Mucosa of descending colon (tissue), 3 donors: Measurements from ENCODE around the gene NME9. TPM values are rescaled to one million over a fixed set of nuclear protein-coding genes. Genes with fewer than 3 reads are reported as not detected.

Experiments
- ATAC-seq: fragments of 200-7000 bp; cut with Tn5 transposase; one replicate; pipeline ENCODE4 v1.9.1; 2020; ENCODE audit warnings: mild to moderate bottlenecking, moderate library complexity
- DNase-seq, 3 donors: peaks; one replicate each; pipeline ENCODE4 v3.0.0-alpha.2; 2020
- H3K36me3 ChIP-seq: fragments of 200-600 bp; one replicate; pipeline ENCODE4 v1.8.0; 2021; ENCODE audit warnings: low read depth, mild to moderate bottlenecking
- H3K4me1 ChIP-seq: fragments of 200-600 bp; one replicate; pipeline ENCODE4 v1.8.0; 2021; ENCODE audit warnings: low read depth, mild to moderate bottlenecking
- H3K4me3 ChIP-seq: fragments of 200-600 bp; one replicate; pipeline ENCODE4 v1.8.0; 2021; ENCODE audit warnings: mild to moderate bottlenecking
- H3K9me3 ChIP-seq: fragments of 200-600 bp; one replicate; pipeline ENCODE4 v1.8.0; 2021; ENCODE audit warnings: mild to moderate bottlenecking
- intact Hi-C, 2 donors: fragments of 100-400 bp; cut with DNase I in 1 of 2; cut with micrococcal nuclease in 1 of 2; formaldehyde crosslinking; loops; one replicate each; pipeline versions ENCODE4 v1.11.0 to v1.11.1; 2022; cut with DNase I, micrococcal nuclease
- total RNA-seq, 3 donors: library from RNA; stranded (reverse); fragmentation: NEBNext Ultra II Directional in 2 of 3; extraction: Animal tissue kit (Norgen Biotek cat#: 25700) in 2 of 3; gene quantifications; one replicate each; pipeline versions ENCODE4 v1.2.1 to v1.2.4, GENCODE V29; 2021 to 2023
- TF ChIP-seq, protein P1 (sequence below): fragments of 200-600 bp; IDR thresholded peaks from one replicate; pipeline ENCODE4 v1.8.0; 2022; ENCODE audit warnings: antibody characterized with exemption, mild to moderate bottlenecking
- donor health status: DM: no; HTN: no; CAD: no; lungs with moderate emphysema.
- donor health status: DM: no; HTN: no; CAD: no.
- donor health status: DM: no; HTN: yes; CAD: no.

Gene NME9
- total RNA-seq, 3 donors from 2014 or later = 0.41 TPM; not detected in 2

DNA sequence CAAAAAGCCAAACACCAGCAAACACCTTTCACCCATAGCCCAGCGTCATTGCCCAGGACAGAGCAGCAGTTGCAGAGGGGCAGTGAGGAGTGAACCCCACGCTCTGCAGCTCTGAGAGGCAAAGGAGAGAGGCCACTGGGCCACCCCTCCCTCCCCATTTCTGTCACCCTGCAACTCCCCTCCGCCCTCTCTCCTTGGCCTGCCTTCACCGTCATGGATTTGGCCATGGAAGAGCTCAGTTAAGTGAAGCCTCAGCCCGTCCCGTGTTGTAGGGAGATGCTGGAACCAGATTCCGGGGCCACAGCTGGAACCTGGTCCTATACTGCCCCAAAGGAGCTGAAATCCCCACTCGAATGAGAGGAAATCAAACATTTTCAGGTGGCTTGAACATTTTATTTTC is 40.7 kb upstream of the NME9 start:
- TF ChIP-seq, protein P1, sequence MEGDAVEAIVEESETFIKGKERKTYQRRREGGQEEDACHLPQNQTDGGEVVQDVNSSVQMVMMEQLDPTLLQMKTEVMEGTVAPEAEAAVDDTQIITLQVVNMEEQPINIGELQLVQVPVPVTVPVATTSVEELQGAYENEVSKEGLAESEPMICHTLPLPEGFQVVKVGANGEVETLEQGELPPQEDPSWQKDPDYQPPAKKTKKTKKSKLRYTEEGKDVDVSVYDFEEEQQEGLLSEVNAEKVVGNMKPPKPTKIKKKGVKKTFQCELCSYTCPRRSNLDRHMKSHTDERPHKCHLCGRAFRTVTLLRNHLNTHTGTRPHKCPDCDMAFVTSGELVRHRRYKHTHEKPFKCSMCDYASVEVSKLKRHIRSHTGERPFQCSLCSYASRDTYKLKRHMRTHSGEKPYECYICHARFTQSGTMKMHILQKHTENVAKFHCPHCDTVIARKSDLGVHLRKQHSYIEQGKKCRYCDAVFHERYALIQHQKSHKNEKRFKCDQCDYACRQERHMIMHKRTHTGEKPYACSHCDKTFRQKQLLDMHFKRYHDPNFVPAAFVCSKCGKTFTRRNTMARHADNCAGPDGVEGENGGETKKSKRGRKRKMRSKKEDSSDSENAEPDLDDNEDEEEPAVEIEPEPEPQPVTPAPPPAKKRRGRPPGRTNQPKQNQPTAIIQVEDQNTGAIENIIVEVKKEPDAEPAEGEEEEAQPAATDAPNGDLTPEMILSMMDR = no peak
- intact Hi-C loops = no loop called here
- no peaks in the 10 kb centered on the region for H3K9me3 ChIP-seq
- H3K4me1 ChIP-seq = no peaks in the 10 kb centered on the region
- H3K4me3 ChIP-seq = no peak overlapping the region
- ATAC-seq = no peak
- H3K36me3 ChIP-seq = no peaks in the 10 kb centered on the region
- no peak for DNase-seq

DNA sequence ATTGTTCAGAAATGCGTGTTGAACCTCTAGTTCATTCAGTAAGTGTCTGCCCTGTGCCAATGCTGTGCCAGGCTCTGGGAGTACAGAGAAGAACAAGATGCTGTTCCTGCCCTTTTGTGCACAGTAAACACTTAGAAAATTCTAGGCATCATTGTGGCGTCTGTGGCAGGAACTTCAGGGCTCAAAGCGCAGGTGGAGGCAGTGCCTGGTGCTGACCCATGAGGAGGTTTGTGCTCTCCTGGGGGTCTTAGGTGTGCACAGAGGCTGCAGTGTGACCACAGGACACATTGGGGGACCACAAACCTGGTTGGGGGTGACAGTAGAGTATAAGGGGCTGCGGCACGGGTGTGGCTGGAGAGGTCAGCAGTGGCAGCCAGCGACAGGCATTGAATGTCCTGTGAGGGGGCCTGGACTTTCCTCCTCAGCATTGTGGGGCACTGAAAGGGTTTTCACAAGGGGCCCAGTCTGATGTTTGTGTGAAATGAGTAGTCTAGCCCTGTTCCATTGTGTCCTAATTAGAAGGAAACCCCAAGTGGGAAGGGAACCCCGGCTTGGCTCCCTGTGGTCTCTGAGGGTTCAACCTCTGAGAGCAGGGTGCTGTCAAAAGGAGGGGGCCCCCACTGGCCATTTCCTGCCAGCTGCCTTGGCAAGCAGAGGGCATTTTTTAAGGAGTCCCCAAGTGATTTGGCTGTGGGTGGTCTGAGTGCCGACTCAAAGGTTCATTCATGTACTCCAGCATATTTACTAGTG is 39.7 kb upstream of the NME9 start:
- Histone ChIP-seq H3K4me3 (no peak overlapping the region), H3K36me3 (no peaks in the 10 kb centered on the region), H3K9me3 (no peaks in the 10 kb centered on the region), H3K4me1 (no peaks in the 10 kb centered on the region)
- intact Hi-C loops = no loop called here
- TF ChIP-seq, protein P1 = no peak
- no peak for ATAC-seq
- no peak for DNase-seq

DNA sequence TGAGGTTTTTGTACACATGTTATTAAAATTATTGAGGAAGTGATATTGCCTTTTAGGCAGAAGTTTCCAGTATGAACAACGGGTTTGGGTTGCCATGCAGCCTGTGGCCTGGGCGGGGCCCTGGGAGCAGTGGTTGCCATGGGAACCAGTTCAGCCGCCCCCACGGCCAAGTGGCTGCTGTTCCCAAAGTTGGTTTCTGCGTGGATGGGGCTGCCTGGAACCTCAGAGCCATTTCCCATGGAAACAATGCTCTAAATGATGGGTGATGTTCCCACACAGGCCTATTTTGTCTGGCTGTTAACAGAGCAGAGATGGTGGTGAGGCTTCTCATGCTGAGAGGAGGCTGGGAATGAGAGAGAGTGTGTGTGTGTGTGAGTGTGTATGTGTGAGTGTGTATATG is 38.3 kb upstream of the NME9 start:
- TF ChIP-seq, protein P1 = no peak
- Histone ChIP-seq H3K36me3 (no peaks in the 10 kb centered on the region), H3K4me1 (no peaks in the 10 kb centered on the region), H3K4me3 (no peak overlapping the region), H3K9me3 (no peaks in the 10 kb centered on the region)
- DNase-seq (peak in 2 of 3 donors; percentile 17 to 34), ATAC-seq (peak; percentile 53)
- intact Hi-C loops = no loop called here

DNA sequence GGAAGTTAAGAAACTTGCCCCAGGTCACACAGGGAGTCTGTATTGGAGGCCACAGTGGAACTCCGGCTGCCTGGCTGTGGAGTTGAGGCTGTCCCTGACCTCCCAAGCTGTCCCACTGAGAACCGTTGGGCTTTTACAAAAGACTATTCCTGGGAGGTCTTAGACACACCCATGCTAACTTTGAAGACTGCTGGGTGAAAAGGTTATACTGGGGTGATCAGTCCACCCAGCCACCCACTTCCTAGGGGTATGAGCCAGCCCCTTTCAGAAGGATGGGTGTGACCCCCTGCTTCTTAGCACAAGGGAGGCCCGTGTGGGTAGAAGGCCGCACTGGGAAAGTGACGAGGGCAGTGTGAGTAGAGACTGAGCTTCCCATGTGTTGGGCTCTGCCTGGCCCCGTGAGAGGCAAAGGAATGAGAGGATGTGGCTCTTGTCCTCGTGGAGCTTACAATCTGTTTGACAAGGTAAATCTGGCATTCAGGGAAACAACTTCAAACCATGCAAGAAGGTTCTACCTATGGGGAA is 37.7 kb upstream of the NME9 start:
- intact Hi-C loops = no loop called here
- no peak for ATAC-seq

DNA sequence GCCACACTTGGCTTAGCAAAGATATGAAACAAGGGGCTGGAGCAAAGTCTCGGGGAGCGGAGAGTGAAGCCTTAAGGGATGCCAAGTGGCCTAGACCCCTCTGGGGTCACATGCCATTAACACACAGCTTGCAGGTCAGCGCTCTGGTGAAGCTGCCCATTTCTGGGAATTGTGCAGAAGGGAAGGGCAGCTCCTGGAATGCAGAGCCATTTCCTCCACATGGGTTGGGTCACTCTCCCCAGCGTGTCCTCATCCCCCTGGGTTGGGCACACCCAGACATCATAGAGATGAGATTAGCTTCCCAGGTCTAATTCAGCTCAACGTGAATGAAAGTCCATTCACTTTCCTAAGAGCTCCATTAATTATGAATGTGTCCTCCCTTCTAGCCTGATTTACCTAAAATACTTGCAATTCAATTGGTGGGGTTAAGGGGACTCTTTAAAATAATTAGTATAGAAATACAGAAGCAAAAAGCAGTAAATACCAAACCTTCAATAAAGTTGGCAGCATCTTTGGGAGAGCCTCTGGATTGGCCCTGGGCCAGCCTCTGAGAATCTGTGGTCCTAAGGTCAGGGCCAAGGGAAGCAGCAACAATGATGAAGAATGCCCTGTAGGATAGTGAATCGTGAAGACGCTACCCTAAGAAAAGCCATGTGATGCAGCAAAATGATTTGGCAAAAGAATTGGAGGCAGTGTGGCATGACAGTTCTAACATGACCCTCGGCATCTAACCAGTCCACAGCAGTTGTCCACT is 36.5 kb upstream of the NME9 start:
- DNase-seq (no peak), ATAC-seq (no peak)
- TF ChIP-seq, protein P1 = no peak

More for the DNA sequence above, 37.7 kb upstream of the NME9 start:
- TF ChIP-seq, protein P1 = no peak
- H3K36me3 ChIP-seq = no peaks in the 10 kb centered on the region
- H3K4me3 ChIP-seq = no peak overlapping the region
- DNase-seq = no peak
- H3K9me3 ChIP-seq = no peaks in the 10 kb centered on the region
- H3K4me1 ChIP-seq = no peaks in the 10 kb centered on the region

More for the DNA sequence above, 36.5 kb upstream of the NME9 start:
- intact Hi-C loops = no loop called here
- H3K36me3 ChIP-seq = no peaks in the 10 kb centered on the region
- no peaks in the 10 kb centered on the region for H3K9me3 ChIP-seq
- no peak overlapping the region for H3K4me3 ChIP-seq
- no peaks in the 10 kb centered on the region for H3K4me1 ChIP-seq
